Breast epithelium (tissue), 4 donors: Measurements from ENCODE around the gene NDUFS7. TPM values are rescaled to one million over a fixed set of nuclear protein-coding genes. Genes with fewer than 3 reads are reported as not detected.
A peak's percentile ranks its signal among the peaks of the same experiment; 100 is the strongest.

Experiments used
- DNase-seq, 2 donors: peaks; one replicate each; pipeline ENCODE4 v3.0.0-alpha.2; 2019; ENCODE audit warnings: low spot score in 2 of 2
- H3K27ac ChIP-seq, 2 donors: fragments of 200-600 bp; sonication (generic) in 1 of 2; one replicate each; pipeline ENCODE4 v1.5.1; 2016 to 2019; ENCODE audit warnings: mild to moderate bottlenecking in 1 of 2
- H3K27me3 ChIP-seq, 2 donors: fragments of 200-600 bp; sonication (generic) in 1 of 2; one replicate each; pipeline versions ENCODE4 v1.5.1 to v1.6.0; 2017 to 2019; ENCODE audit warnings: control low read depth in 1 of 2, mild to moderate bottlenecking in 1 of 2
- H3K36me3 ChIP-seq: fragments of 200-600 bp; one replicate; pipeline ENCODE4 v1.5.1; 2019
- H3K4me1 ChIP-seq, 2 donors: fragments of 200-600 bp; sonication (generic); one replicate each; pipeline ENCODE4 v1.5.1; 2016 to 2019; ENCODE audit warnings: control low read depth in 1 of 2
- H3K4me3 ChIP-seq, 3 donors: fragments of 200-600 bp; sonication (generic); 1 replicate in 2 of 3; 2 replicates in 1 of 3; pipeline ENCODE4 v1.5.1; 2016 to 2019; ENCODE audit warnings: mild to moderate bottlenecking in 3 of 3, moderate library complexity in 2 of 3
- H3K9me3 ChIP-seq, 2 donors: fragments of 200-600 bp; sonication (generic) in 1 of 2; one replicate each; pipeline ENCODE4 v1.5.1; 2016 to 2019; ENCODE audit warnings: control low read depth in 1 of 2
- CTCF ChIP-seq, 3 donors: fragments of 450-650 bp; IDR thresholded peaks; one replicate each; pipeline ENCODE4 v1.5.1; 2016 to 2017; ENCODE audit warnings: antibody characterized with exemption in 3 of 3, mild to moderate bottlenecking in 3 of 3, moderate library complexity in 3 of 3
- POLR2A ChIP-seq: fragments of 450-650 bp; IDR thresholded peaks from one replicate; pipeline ENCODE4 v1.6.1; 2016; ENCODE audit warnings: antibody characterized with exemption, mild to moderate bottlenecking, moderate library complexity
- POLR2AphosphoS5 ChIP-seq, 3 donors: sonication (generic); formaldehyde crosslinking; IDR thresholded peaks; one replicate each; pipeline ENCODE4 v1.6.1; 2017; ENCODE audit warnings: antibody characterized with exemption in 3 of 3
- intact Hi-C: fragments of 100-400 bp; cut with DNase I; formaldehyde crosslinking; loops from one replicate; pipeline ENCODE4 v1.15.1; 2023; ENCODE audit warnings: low total_unique reads
- total RNA-seq, 3 donors: library from RNA; depleted of rRNA; stranded (reverse); fragments of >200 nt; gene quantifications; one replicate each; pipeline ENCODE4 v1.1.0, GENCODE V29; 2016

NDUFS7 gene
- total RNA-seq, 3 donors from 2014 or later, result 67.5 to 122 (median 67.5) TPM

- Histone ChIP-seq H3K9me3 (no peaks in the 10 kb centered on the region), H3K27ac (peak within 1 kb of the TSS; percentile 60 to 80), H3K27me3 (no peaks in the 10 kb centered on the region), H3K36me3 (no peaks in the 10 kb centered on the region), H3K4me1 (peaks cover 0 to 13% of the 10 kb centered on the region in 2 donors), H3K4me3 (peak within 1 kb of the TSS; percentile 55 to 90 (median 75))
- TF ChIP-seq CTCF (IDR thresholded peaks at IDR 0.05), result peak in 1 of 3 donors; percentile 35
- no peak for TF ChIP-seq POLR2AphosphoS5 (IDR thresholded peaks at IDR 0.05)
- intact Hi-C loops, result loop anchor here (10.0 kb wide), 1 partner anchor 127 kb away; the partner anchor contains the start of gene FAM174C
- DNase-seq, result no peak
Measured at GRCh38 chr19:1401138-1401888, 17.6 kb downstream of the NDUFS7 start, which contains the start of gene GAMT. GAMT (minus strand) TSS chr19:1401542; CDS start chr19:1401476, 66 bp downstream.

- no peaks in the 10 kb centered on the region for H3K9me3 ChIP-seq
- H3K27me3 ChIP-seq, result no peaks in the 10 kb centered on the region
- peaks cover 0 to 13% of the 10 kb centered on the region in 2 donors for H3K4me1 ChIP-seq
- peak overlapping the region; percentile 55 to 90 (median 75) for H3K4me3 ChIP-seq
- DNase-seq, result no peak
- no peak for TF ChIP-seq CTCF (IDR thresholded peaks at IDR 0.05)
- no peak for TF ChIP-seq POLR2AphosphoS5 (IDR thresholded peaks at IDR 0.05)
- no peak for TF ChIP-seq POLR2A
- H3K27ac ChIP-seq, result peak overlapping the region; percentile 60 to 80
- intact Hi-C loops, result loop anchor here (10.0 kb wide), 1 partner anchor 127 kb away; the partner anchor contains the start of gene FAM174C
- H3K36me3 ChIP-seq, result no peaks in the 10 kb centered on the region
Measured at GRCh38 chr19:1401889-1402217, 18.1 kb downstream of the NDUFS7 start.

DNA sequence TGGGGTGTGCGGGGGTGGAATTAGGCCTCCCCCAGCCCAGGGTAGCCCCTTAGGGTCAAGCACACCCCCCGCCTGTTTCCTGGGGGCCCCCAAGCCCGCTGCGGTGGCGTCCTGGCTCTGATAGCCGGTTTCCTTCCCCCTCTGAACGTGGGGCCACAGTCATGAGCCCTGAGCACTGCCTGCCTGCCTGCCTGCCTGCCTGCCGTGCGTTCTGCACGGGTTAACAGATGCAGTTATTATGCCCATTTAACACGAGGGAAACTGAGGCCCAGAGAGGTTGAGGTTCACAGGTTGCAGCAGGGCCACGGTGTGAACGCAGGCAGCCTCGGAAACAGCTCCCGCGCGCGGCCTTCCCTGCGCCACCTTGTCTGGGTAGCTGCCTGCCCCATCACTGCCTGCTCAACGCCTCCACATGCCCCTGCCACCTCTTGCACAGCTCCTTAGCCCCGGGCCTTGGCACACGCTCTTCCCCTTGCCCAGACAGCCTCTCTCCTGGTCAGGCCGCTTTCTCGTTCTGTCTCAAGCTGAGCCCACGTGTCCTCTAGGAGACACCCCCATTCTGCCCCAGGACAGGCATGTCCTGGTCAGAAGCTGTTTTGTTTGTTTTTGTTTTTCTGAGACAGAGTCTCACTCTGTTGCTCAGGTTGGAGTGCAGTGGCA is 18.8 kb downstream of the NDUFS7 start:
- peaks cover 0 to 13% of the 10 kb centered on the region in 2 donors for H3K4me1 ChIP-seq
- peak overlapping the region; percentile 60 to 80 for H3K27ac ChIP-seq
- H3K9me3 ChIP-seq, result no peaks in the 10 kb centered on the region
- intact Hi-C loops, result loop anchor here (10.0 kb wide), 1 partner anchor 128 kb away; the partner anchor contains the start of gene FAM174C
- DNase-seq, result peak; percentile 84 to 89
- H3K27me3 ChIP-seq, result no peaks in the 10 kb centered on the region
- H3K36me3 ChIP-seq, result no peaks in the 10 kb centered on the region
- H3K4me3 ChIP-seq, result peak overlapping the region in 2 of 3 donors; percentile 24 to 52
- no peak for TF ChIP-seq CTCF (IDR thresholded peaks at IDR 0.05)
- peak in 1 of 3 donors; percentile 25 for TF ChIP-seq POLR2AphosphoS5 (IDR thresholded peaks at IDR 0.05)
- no peak for TF ChIP-seq POLR2A

- no peaks in the 10 kb centered on the region for H3K36me3 ChIP-seq
- peak overlapping the region; percentile 94 to 98 for H3K27ac ChIP-seq
- H3K9me3 ChIP-seq, result no peaks in the 10 kb centered on the region
- peak overlapping the region; percentile 98 to 100 (median 100) for H3K4me3 ChIP-seq
- peaks cover 30 to 35% of the 10 kb centered on the region in 2 donors for H3K4me1 ChIP-seq
- H3K27me3 ChIP-seq, result no peaks in the 10 kb centered on the region
- TF ChIP-seq CTCF (IDR thresholded peaks at IDR 0.05), result peak; percentile 5 to 54 (median 38)
- TF ChIP-seq POLR2A, result no peak
- peak; percentile 54 to 66 (median 61) for TF ChIP-seq POLR2AphosphoS5 (IDR thresholded peaks at IDR 0.05)
- peak; percentile 99 to 100 for DNase-seq
- intact Hi-C loops, result loop anchor here (10.0 kb wide), 1 partner anchor 132 kb away; the partner anchor contains the start of gene FAM174C
Measured at GRCh38 chr19:1406774-1407527, 23.2 kb downstream of the NDUFS7 start.
